Fibroblast of skin of left quadriceps (primary cell): ENCODE measurements around the gene METTL17.

Experiments
- DNase-seq, 2 experiments: peaks; one replicate each; pipeline ENCODE4 v3.0.0-alpha.2; 2013; ENCODE audit warnings: low read depth in 2 of 2

METTL17 gene

DNA sequence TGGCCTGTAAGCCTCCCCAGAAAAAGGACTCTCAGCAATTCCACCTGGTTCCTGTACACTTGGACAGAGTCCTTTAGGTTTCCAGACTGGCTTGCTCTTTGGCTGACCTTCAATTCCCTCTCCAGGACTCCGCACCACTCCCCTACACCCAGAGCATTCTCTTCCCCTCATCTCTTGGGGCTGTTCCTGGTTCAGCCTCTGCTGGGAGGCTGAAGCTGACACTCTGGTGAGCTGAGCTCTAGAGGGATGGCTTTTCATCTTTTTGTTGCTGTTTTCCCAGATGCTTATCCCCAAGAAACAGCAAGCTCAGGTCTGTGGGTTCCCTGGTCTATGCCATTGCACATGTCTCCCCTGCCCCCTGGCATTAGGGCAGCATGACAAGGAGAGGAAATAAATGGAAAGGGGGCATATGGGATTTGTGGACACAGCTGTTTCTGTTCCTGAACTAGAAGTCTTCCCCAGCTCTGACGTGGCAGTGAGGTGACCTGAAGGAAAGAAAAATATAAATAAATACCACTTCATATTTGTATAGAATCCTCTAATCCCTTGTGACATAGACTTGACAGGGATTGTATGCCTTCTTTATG, 53.7 kb downstream of the METTL17 start:
- no peak for DNase-seq

DNA sequence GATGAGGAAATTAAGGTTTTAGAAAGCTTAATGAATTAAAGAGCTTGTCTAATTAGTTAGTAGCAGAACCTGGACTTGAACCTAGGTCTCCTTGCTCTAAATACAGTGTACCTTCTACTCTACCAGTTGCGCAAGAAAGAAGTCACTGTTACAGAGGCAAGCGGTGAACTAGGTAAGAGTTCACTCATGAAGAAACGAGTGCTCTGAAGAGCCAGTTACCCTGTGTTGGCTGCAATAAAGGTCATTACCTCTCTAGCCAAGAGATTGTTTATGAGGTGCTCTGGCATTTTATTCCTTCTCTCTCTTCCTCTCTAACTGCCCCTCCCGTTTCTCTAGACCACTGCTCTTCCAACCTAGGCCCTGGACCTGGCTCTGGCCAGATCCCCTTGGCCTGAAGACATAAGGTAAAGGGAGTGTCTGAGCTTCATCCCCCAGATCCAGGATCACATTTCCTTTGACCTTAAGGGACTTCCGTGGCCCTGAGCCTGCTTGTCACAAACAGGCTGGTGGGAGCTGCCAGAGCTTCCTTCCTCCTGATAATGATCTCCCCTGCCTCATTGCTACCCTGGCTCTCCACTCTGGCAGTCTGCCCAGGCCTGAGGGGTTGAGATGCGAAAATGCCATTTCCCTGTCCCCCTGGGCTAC, 54.3 kb downstream of the METTL17 start:
- DNase-seq, result no peak
